K562 (cell line): ENCODE measurements around the gene OGFR. TPM values are rescaled to one million over a fixed set of nuclear protein-coding genes. Genes with fewer than 3 reads are reported as not detected.

ENCODE experiments used
- ATF1 ChIP-seq, 2 experiments: fragments of 450-650 bp in 1 of 2; IDR thresholded peaks; 2 replicates each; pipeline ENCODE4 v1.6.1; 2016; ENCODE audit warnings: missing compliant biosample characterization in 1 of 2, missing genetic modification characterization in 1 of 2
- EZH2 ChIP-seq: IDR thresholded peaks from 2 replicates; pipeline ENCODE4 v1.6.1; 2012; ENCODE audit warnings: low read depth, mild to moderate bottlenecking, inconsistent platforms, low read length, borderline replicate concordance
- GATA2 ChIP-seq: sonication (generic); formaldehyde crosslinking; IDR thresholded peaks from 2 replicates; pipeline ENCODE4 v1.4.0; 2020; ENCODE audit warnings: mild to moderate bottlenecking, missing genetic modification reagents
- ILF3 ChIP-seq: fragments of 450-650 bp; IDR thresholded peaks from 2 replicates; pipeline ENCODE4 v1.6.1; 2018; ENCODE audit warnings: antibody characterized with exemption, mild to moderate bottlenecking, moderate library complexity, borderline replicate concordance
- KLF6 ChIP-seq: fragments of 250-450 bp; sonication (Bioruptor Pico); IDR thresholded peaks from 2 replicates; pipeline ENCODE4 v1.4.0; 2020; ENCODE audit warnings: mild to moderate bottlenecking, moderate library complexity, borderline replicate concordance
- OTX1 ChIP-seq: fragments of 450-650 bp; formaldehyde crosslinking; IDR thresholded peaks from 2 replicates; pipeline ENCODE4 v1.4.0; 2022; ENCODE audit warnings: mild to moderate bottlenecking
- ZNF586 ChIP-seq: fragments of 450-650 bp; formaldehyde crosslinking; conservative IDR thresholded peaks from 2 replicates; pipeline ENCODE4 v1.4.0; 2020; ENCODE audit warnings: mild to moderate bottlenecking, moderate library complexity
- ZNF785 ChIP-seq: fragments of 250-450 bp; sonication (Bioruptor Pico); IDR thresholded peaks from 2 replicates; pipeline ENCODE4 v1.4.0; 2020; ENCODE audit warnings: mild to moderate bottlenecking
- polyA plus RNA-seq, 8 experiments: library from polyadenylated mRNA; depleted of rRNA in 4 of 8; stranded (reverse) in 5 of 8; unstranded in 3 of 8; fragments of >200 nt; fragmentation: Nextera tagmentation in 2 of 8; fragmentation: Illumina TruSeq in 1 of 8; extraction: Ambion mirVana in 2 of 8; extraction: Trizol in 1 of 8; gene quantifications; 2 replicates each; pipeline versions ENCODE4 v1.2.1 to v1.2.3, GENCODE V29; 2011 to 2014; ENCODE audit warnings: inconsistent platforms in 1 of 8, missing spikeins in 1 of 8
- total RNA-seq, 7 experiments: library from RNA; depleted of rRNA in 6 of 7; stranded (reverse); fragments of >200 nt in 6 of 7; fragmentation: Illumina TruSeq in 2 of 7; extraction: Trizol in 2 of 7; gene quantifications; 2 replicates each; pipeline versions ENCODE4 v1.2.1 to v1.2.3, GENCODE V29; 2011 to 2021; ENCODE audit warnings: low replicate concordance in 1 of 7
- TF ChIP-seq, protein P1 (sequence below): fragments of 450-650 bp; formaldehyde crosslinking; IDR thresholded peaks from 2 replicates; pipeline ENCODE4 v1.4.0; 2020; ENCODE audit warnings: mild to moderate bottlenecking, mixed read lengths
- TF ChIP-seq, protein P2 (sequence below), 3 experiments: fragments of 200-800 bp in 1 of 3; fragments of 250-450 bp in 1 of 3; fragments of 450-650 bp in 1 of 3; sonication (Bioruptor Pico) in 1 of 3; sonication (Bioruptor generic) in 1 of 3; formaldehyde crosslinking in 1 of 3; IDR thresholded peaks; 2 replicates each; pipeline versions ENCODE4 v1.6.1 to v1.8.0; 2016 to 2022; ENCODE audit warnings: mild to moderate bottlenecking in 2 of 3, missing genetic modification characterization in 2 of 3, missing compliant biosample characterization in 1 of 3, moderate library complexity in 1 of 3
- TF ChIP-seq, protein P3 (sequence below): fragments of 250-450 bp; sonication (Bioruptor Pico); IDR thresholded peaks from 2 replicates; pipeline ENCODE4 v1.5.0; 2021
- TF ChIP-seq, protein P4 (sequence below): fragments of 450-650 bp; IDR thresholded peaks from 2 replicates; pipeline ENCODE4 v1.6.1; 2018; ENCODE audit not compliant: partially characterized antibody

Gene OGFR
- total and polyA plus RNA-seq, 9 of the 15 experiments (the other 6 are each of a cell fraction or from before 2014, with no cell fraction given) = 0.39 to 56.3 (median 17.5) TPM

DNA sequence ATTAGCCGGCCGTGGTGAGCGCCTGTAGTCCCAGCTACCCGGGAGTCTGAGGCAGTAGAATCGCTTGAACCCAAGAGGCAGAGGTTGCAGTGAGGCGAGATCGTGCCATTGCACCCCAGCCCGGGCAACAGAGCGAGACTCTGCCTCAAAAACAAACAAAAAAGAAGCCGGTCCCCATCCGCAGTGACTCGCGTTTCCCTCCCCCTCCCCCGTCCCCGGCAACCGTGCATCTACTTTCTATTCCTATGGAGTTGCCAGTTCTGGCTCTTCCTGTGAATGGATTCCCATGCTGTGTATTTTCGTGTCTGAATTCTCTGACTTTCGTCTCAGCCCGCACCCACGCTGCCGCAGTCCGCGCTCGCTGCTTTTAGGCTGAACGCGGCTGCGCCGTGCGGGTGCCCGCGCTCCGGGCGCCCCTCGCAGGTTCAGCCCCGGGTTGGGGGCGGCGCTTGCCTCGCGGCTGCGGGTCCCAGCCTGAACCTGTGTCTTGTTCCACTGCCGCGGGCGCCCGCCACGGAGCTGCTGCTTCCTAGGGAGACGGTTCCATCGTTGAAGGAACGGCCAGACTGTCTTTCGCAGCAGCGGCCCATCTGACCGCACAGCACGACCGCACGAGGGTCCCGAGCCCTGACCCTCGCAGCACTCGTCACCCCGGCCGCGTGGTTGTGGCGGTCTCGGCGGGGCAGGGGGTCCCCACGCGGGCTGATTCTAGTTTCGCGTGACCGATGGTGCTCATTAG lies 9.4 kb upstream of the OGFR start (continued):
- no peak for TF ChIP-seq EZH2
- TF ChIP-seq, protein P1, sequence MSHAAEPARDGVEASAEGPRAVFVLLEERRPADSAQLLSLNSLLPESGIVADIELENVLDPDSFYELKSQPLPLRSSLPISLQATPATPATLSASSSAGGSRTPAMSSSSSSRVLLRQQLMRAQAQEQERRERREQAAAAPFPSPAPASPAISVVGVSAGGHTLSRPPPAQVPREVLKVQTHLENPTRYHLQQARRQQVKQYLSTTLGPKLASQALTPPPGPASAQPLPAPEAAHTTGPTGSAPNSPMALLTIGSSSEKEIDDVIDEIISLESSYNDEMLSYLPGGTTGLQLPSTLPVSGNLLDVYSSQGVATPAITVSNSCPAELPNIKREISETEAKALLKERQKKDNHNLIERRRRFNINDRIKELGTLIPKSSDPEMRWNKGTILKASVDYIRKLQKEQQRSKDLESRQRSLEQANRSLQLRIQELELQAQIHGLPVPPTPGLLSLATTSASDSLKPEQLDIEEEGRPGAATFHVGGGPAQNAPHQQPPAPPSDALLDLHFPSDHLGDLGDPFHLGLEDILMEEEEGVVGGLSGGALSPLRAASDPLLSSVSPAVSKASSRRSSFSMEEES = no peak
- TF ChIP-seq OTX1 = no peak
- TF ChIP-seq, protein P2, sequence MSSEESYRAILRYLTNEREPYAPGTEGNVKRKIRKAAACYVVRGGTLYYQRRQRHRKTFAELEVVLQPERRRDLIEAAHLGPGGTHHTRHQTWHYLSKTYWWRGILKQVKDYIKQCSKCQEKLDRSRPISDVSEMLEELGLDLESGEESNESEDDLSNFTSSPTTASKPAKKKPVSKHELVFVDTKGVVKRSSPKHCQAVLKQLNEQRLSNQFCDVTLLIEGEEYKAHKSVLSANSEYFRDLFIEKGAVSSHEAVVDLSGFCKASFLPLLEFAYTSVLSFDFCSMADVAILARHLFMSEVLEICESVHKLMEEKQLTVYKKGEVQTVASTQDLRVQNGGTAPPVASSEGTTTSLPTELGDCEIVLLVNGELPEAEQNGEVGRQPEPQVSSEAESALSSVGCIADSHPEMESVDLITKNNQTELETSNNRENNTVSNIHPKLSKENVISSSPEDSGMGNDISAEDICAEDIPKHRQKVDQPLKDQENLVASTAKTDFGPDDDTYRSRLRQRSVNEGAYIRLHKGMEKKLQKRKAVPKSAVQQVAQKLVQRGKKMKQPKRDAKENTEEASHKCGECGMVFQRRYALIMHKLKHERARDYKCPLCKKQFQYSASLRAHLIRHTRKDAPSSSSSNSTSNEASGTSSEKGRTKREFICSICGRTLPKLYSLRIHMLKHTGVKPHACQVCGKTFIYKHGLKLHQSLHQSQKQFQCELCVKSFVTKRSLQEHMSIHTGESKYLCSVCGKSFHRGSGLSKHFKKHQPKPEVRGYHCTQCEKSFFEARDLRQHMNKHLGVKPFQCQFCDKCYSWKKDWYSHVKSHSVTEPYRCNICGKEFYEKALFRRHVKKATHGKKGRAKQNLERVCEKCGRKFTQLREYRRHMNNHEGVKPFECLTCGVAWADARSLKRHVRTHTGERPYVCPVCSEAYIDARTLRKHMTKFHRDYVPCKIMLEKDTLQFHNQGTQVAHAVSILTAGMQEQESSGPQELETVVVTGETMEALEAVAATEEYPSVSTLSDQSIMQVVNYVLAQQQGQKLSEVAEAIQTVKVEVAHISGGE (CRISPR knock-in tag; IDR thresholded peaks at IDR 0.05) = no peak
- TF ChIP-seq KLF6 = no peak
- TF ChIP-seq ZNF785 (CRISPR knock-in tag) = no peak
- TF ChIP-seq ATF1 (CRISPR knock-in tag; IDR thresholded peaks at IDR 0.05) = no peak
- TF ChIP-seq ATF1 (tag; IDR thresholded peaks at IDR 0.05) = no peak
- TF ChIP-seq ZNF586 (CRISPR knock-in tag) = no peak
- TF ChIP-seq GATA2 (CRISPR knock-in tag) = no peak; the same call in 1 of the 2 replicates
- TF ChIP-seq ILF3 = no peak
- TF ChIP-seq, protein P3, sequence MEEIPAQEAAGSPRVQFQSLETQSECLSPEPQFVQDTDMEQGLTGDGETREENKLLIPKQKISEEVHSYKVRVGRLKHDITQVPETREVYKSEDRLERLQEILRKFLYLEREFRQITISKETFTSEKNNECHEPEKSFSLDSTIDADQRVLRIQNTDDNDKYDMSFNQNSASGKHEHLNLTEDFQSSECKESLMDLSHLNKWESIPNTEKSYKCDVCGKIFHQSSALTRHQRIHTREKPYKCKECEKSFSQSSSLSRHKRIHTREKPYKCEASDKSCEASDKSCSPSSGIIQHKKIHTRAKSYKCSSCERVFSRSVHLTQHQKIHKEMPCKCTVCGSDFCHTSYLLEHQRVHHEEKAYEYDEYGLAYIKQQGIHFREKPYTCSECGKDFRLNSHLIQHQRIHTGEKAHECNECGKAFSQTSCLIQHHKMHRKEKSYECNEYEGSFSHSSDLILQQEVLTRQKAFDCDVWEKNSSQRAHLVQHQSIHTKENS (CRISPR knock-in tag) = no peak
- TF ChIP-seq, protein P4, sequence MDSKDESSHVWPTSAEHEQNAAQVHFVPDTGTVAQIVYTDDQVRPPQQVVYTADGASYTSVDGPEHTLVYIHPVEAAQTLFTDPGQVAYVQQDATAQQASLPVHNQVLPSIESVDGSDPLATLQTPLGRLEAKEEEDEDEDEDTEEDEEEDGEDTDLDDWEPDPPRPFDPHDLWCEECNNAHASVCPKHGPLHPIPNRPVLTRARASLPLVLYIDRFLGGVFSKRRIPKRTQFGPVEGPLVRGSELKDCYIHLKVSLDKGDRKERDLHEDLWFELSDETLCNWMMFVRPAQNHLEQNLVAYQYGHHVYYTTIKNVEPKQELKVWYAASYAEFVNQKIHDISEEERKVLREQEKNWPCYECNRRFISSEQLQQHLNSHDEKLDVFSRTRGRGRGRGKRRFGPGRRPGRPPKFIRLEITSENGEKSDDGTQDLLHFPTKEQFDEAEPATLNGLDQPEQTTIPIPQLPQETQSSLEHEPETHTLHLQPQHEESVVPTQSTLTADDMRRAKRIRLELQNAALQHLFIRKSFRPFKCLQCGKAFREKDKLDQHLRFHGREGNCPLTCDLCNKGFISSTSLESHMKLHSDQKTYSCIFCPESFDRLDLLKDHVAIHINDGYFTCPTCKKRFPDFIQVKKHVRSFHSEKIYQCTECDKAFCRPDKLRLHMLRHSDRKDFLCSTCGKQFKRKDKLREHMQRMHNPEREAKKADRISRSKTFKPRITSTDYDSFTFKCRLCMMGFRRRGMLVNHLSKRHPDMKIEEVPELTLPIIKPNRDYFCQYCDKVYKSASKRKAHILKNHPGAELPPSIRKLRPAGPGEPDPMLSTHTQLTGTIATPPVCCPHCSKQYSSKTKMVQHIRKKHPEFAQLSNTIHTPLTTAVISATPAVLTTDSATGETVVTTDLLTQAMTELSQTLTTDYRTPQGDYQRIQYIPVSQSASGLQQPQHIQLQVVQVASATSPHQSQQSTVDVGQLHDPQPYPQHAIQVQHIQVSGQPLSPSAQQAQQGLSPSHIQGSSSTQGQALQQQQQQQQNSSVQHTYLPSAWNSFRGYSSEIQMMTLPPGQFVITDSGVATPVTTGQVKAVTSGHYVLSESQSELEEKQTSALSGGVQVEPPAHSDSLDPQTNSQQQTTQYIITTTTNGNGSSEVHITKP = no peak
